Erythroblast (primary cell): ENCODE measurements around the gene SMAD6.

Experiments used
- GATA1 ChIP-seq: IDR thresholded peaks from 2 replicates; pipeline ENCODE4 v1.6.1; 2011; ENCODE audit warnings: low read depth, mild to moderate bottlenecking, control low read depth, low read length, moderate library complexity
- POLR2A ChIP-seq: IDR thresholded peaks from 2 replicates; pipeline ENCODE4 v1.6.1; 2011; ENCODE audit warnings: mild to moderate bottlenecking, low read length

DNA sequence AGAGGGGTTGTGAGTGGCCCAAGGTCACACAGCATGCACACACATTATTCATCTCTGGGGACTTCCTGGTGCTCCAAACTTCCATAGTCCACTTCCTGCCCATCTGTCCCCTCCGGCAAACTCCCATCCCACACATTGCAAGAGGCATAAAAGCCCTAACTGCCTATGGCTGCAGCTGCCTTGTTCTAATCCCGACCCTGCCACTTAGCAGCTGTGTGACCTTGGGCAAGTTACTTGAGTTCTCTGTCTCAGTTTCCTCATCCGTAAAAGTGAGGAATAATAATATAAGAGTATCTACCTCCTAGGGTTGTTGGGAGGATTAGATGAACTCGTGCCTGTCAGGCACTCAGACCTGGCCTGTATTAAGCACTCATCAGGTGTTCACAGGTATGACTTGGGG lies 84.2 kb downstream of the SMAD6 start:
- TF ChIP-seq POLR2A (no peak), GATA1 (no peak)
